Epithelial cell of esophagus (primary cell): ENCODE data around the gene MBP.

ENCODE experiments used
- DNase-seq: peaks from one replicate; pipeline ENCODE4 v3.0.0; 2010; ENCODE audit warnings: low read depth
- H3K4me3 ChIP-seq: 2 replicates; pipeline ENCODE4 v1.5.1; 2011; ENCODE audit warnings: mild to moderate bottlenecking, low read length, control low read depth
- CTCF ChIP-seq: IDR thresholded peaks from 2 replicates; pipeline ENCODE4 v1.5.1; 2011; ENCODE audit warnings: low read depth, mild to moderate bottlenecking, low read length, control low read depth, inconsistent platforms; ENCODE audit not compliant: insufficient read depth; ENCODE audit errors: missing control alignments

The MBP gene

DNA sequence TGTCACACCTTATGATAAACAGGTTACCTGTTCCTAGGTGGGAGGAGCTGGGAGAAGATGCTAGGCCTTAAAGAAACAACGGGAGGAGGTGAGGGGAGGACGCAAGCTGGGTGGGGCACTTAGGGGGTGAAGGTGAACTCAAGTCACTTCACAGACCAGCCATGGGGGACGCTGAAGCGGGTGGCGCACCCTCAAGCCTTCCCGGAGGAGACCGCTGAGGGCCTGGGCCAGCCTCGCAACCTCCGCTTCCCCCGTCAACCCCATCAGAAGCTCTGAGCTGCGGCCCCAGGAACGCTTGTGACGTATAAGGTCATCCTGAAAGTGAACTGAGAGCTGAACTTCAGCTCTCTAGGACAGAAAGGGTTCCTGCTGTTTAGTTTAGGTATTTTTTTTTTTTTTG lies 133.5 kb downstream of the MBP start:
- no peak overlapping the region for H3K4me3 ChIP-seq
- TF ChIP-seq CTCF = no peak
- no peak for DNase-seq

GRCh38 chr18:76997951-76998808 lies 134.4 kb downstream of the MBP start:
- no peak overlapping the region for H3K4me3 ChIP-seq
- TF ChIP-seq CTCF = no peak
- no peak for DNase-seq

- DNase-seq = no peak
- no peak for TF ChIP-seq CTCF
- H3K4me3 ChIP-seq = no peak overlapping the region
Measured at GRCh38 chr18:76996429-76996828, 136.2 kb downstream of the MBP start.

- H3K4me3 ChIP-seq = no peak overlapping the region
- TF ChIP-seq CTCF = no peak
- no peak for DNase-seq
Measured at GRCh38 chr18:76995896-76996295, 136.7 kb downstream of the MBP start.

DNA sequence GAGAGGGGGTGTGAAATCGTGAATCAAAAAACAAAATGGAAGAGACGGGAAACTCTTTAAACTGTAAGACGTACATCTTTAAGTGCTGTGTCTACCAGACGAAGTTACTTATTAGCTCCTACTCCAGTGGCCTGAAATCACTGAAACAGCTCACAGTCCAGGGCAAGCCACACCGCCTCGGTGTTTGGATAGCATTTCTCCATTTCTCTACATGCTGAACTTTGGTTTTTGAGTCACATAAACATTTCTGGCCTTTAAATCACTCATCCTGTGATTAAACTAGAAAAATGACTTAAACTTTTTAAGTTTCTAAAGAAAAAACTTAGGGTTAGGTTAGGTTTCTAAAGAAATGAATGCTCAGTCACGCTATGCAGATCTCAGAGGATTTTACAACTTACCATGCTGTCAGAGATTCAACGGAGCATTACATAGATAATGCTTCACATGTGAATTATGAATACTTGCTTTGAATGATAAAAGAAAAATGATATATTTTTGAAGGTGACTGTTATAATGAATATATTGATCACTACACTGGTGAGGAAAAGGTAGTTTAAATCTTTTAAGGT lies 138.4 kb downstream of the MBP start:
- no peak overlapping the region for H3K4me3 ChIP-seq
- no peak for DNase-seq
- TF ChIP-seq CTCF = no peak

GRCh38 chr18:76993573-76993972 lies 139.0 kb downstream of the MBP start:
- TF ChIP-seq CTCF = no peak
- no peak for DNase-seq
- H3K4me3 ChIP-seq = no peak overlapping the region

- DNase-seq = no peak
- no peak overlapping the region for H3K4me3 ChIP-seq
- no peak for TF ChIP-seq CTCF
Measured at GRCh38 chr18:76993085-76993382, 139.5 kb downstream of the MBP start.
